ENCODE data around the gene FILIP1L. TPM values are rescaled to one million over a fixed set of nuclear protein-coding genes. Genes with fewer than 3 reads are reported as not detected.
A peak's percentile ranks its signal among the peaks of the same experiment; 100 is the strongest.

The FILIP1L gene
- total and polyA plus RNA-seq, 2 of the 13 experiments (the other 11 are each of a cell fraction or from before 2014, with no cell fraction given) = 8.1 to 187 TPM

DNA sequence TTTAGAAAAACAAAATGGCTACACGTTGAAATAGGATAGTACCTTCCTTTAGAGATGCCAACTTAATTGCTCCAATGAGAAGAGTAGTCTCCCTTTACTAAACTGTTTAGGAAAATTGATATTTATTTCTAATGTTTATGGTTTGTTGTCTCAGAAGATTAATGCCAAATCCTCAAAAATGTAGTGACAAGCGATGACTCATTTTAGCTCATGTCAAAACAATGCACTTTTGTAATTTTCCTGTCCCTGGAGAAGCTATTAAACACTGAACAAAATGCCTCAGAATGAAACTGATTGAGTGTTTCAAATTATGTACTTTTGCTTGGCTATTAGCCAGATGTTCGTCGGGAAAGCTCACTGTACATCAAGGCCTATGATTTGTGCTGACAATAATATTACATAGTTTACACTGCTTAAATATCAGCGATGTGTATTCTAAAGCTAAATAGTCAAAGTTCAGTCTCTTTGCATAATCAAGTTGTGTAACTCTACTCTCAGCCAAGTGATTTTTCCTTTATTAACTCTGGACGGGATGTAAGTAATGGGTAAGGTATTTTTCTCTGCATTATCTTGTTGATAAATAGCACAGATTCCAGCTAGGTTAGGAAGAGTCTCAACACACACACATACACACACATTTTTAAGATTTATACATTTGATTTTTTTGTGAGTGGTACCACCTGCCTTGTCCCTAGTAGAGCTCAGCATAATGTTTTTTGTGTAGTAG, 212.9 kb downstream of the FILIP1L start (continued):
- TF ChIP-seq KLF11 (CRISPR knock-in tag; IDR thresholded peaks at IDR 0.05) (no peak), PITX1 (CRISPR knock-in tag; IDR thresholded peaks at IDR 0.05) (peak; percentile 48; the same call in 1 of the 2 replicates), ZFP36 (IDR thresholded peaks at IDR 0.05; ENCODE audit: borderline replicate concordance, low read depth, low read length, partially characterized antibody) (no peak), ZNF850 (CRISPR knock-in tag; conservative IDR thresholded peaks at IDR 0.05) (no peak), NCOA2 (CRISPR knock-in tag; IDR thresholded peaks at IDR 0.05) (peak; percentile 94), ZNF557 (CRISPR knock-in tag; IDR thresholded peaks at IDR 0.05) (no peak), MTF1 (CRISPR knock-in tag; IDR thresholded peaks at IDR 0.05) (no peak), MXI1 (IDR thresholded peaks at IDR 0.05; ENCODE audit: borderline replicate concordance, low read depth, low read length) (peak; percentile 35; the same call in 1 of the 3 replicates), ZNF75D (CRISPR knock-in tag; IDR thresholded peaks at IDR 0.05; ENCODE audit: borderline replicate concordance) (no peak), SATB2 (CRISPR knock-in tag; IDR thresholded peaks at IDR 0.05) (peak; percentile 90), CCAR2 (optimal IDR thresholded peaks at IDR 0.05; ENCODE audit: low read depth, low read length) (no peak), ZMYM2 (CRISPR knock-in tag; IDR thresholded peaks at IDR 0.05) (no peak), TOPORS (CRISPR knock-in tag; IDR thresholded peaks at IDR 0.05) (no peak), ZNF616 (CRISPR knock-in tag; IDR thresholded peaks at IDR 0.05; ENCODE audit: low read depth) (no peak), ZNF101 (CRISPR knock-in tag; IDR thresholded peaks at IDR 0.05; ENCODE audit: borderline replicate concordance, low read depth) (no peak), DNMT1 (CRISPR knock-in tag; IDR thresholded peaks at IDR 0.05) (no peak), ZNF292 (CRISPR knock-in tag; IDR thresholded peaks at IDR 0.05; ENCODE audit: borderline replicate concordance, low read depth) (no peak), SMARCE1 (IDR thresholded peaks at IDR 0.05; ENCODE audit: borderline replicate concordance) (no peak)
- TF ChIP-seq, protein P1, sequence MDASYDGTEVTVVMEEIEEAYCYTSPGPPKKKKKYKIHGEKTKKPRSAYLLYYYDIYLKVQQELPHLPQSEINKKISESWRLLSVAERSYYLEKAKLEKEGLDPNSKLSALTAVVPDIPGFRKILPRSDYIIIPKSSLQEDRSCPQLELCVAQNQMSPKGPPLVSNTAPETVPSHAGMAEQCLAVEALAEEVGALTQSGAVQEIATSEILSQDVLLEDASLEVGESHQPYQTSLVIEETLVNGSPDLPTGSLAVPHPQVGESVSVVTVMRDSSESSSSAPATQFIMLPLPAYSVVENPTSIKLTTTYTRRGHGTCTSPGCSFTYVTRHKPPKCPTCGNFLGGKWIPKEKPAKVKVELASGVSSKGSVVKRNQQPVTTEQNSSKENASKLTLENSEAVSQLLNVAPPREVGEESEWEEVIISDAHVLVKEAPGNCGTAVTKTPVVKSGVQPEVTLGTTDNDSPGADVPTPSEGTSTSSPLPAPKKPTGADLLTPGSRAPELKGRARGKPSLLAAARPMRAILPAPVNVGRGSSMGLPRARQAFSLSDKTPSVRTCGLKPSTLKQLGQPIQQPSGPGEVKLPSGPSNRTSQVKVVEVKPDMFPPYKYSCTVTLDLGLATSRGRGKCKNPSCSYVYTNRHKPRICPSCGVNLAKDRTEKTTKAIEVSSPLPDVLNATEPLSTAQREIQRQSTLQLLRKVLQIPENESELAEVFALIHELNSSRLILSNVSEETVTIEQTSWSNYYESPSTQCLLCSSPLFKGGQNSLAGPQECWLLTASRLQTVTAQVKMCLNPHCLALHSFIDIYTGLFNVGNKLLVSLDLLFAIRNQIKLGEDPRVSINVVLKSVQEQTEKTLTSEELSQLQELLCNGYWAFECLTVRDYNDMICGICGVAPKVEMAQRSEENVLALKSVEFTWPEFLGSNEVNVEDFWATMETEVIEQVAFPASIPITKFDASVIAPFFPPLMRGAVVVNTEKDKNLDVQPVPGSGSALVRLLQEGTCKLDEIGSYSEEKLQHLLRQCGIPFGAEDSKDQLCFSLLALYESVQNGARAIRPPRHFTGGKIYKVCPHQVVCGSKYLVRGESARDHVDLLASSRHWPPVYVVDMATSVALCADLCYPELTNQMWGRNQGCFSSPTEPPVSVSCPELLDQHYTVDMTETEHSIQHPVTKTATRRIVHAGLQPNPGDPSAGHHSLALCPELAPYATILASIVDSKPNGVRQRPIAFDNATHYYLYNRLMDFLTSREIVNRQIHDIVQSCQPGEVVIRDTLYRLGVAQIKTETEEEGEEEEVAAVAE (CRISPR knock-in tag; IDR thresholded peaks at IDR 0.05; ENCODE audit: borderline replicate concordance) = peak; percentile 66; the same call in 1 of the 2 replicates
- TF ChIP-seq, protein P2, sequence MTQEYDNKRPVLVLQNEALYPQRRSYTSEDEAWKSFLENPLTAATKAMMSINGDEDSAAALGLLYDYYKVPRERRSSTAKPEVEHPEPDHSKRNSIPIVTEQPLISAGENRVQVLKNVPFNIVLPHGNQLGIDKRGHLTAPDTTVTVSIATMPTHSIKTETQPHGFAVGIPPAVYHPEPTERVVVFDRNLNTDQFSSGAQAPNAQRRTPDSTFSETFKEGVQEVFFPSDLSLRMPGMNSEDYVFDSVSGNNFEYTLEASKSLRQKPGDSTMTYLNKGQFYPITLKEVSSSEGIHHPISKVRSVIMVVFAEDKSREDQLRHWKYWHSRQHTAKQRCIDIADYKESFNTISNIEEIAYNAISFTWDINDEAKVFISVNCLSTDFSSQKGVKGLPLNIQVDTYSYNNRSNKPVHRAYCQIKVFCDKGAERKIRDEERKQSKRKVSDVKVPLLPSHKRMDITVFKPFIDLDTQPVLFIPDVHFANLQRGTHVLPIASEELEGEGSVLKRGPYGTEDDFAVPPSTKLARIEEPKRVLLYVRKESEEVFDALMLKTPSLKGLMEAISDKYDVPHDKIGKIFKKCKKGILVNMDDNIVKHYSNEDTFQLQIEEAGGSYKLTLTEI (CRISPR knock-in tag; conservative IDR thresholded peaks at IDR 0.05) = no peak
- TF ChIP-seq, protein P3, sequence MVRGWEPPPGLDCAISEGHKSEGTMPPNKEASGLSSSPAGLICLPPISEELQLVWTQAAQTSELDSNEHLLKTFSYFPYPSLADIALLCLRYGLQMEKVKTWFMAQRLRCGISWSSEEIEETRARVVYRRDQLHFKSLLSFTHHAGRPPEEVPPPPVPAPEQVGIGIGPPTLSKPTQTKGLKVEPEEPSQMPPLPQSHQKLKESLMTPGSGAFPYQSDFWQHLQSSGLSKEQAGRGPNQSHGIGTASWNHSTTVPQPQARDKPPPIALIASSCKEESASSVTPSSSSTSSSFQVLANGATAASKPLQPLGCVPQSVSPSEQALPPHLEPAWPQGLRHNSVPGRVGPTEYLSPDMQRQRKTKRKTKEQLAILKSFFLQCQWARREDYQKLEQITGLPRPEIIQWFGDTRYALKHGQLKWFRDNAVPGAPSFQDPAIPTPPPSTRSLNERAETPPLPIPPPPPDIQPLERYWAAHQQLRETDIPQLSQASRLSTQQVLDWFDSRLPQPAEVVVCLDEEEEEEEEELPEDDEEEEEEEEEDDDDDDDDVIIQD (CRISPR knock-in tag; IDR thresholded peaks at IDR 0.05; ENCODE audit: low read depth) = peak; percentile 78
- TF ChIP-seq, protein P4, sequence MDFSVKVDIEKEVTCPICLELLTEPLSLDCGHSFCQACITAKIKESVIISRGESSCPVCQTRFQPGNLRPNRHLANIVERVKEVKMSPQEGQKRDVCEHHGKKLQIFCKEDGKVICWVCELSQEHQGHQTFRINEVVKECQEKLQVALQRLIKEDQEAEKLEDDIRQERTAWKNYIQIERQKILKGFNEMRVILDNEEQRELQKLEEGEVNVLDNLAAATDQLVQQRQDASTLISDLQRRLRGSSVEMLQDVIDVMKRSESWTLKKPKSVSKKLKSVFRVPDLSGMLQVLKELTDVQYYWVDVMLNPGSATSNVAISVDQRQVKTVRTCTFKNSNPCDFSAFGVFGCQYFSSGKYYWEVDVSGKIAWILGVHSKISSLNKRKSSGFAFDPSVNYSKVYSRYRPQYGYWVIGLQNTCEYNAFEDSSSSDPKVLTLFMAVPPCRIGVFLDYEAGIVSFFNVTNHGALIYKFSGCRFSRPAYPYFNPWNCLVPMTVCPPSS (IDR thresholded peaks at IDR 0.05) = no peak

All from HepG2 (cell line).